Activated CD8-positive, alpha-beta T cell treated with anti-CD3 and anti-CD28 coated beads for 36 hours (primary cell): ENCODE results near the gene CCDC33. TPM values are rescaled to one million over a fixed set of nuclear protein-coding genes. Genes with fewer than 3 reads are reported as not detected.

Source experiments
- ATAC-seq: fragments of 200-7000 bp; cut with Tn5 transposase; one replicate; pipeline ENCODE4 v1.10.0; 2021; ENCODE audit warnings: mild to moderate bottlenecking, moderate library complexity
- CTCF ChIA-PET: fragments of 350-600 bp; sonication (Branson Sonifier 250); formaldehyde crosslinking; loops from one replicate; lab custom pipeline; 2021; ENCODE audit warnings: antibody characterized with exemption; lab: Charles Lee
- POLR2A ChIA-PET: fragments of 350-600 bp; sonication (Branson Sonifier 250); formaldehyde crosslinking; loops from one replicate; lab custom pipeline; 2021; ENCODE audit warnings: antibody characterized with exemption; lab: Charles Lee
- DNase-seq: peaks from one replicate; pipeline ENCODE4 v3.0.0-alpha.2; 2020
- H3K27ac Mint-ChIP-seq: one replicate; pipeline ENCODE4 v1.8.0; 2021; ENCODE audit warnings: mild to moderate bottlenecking, mixed read lengths
- H3K27me3 Mint-ChIP-seq: one replicate; pipeline ENCODE4 v1.8.0; 2021; ENCODE audit warnings: mixed read lengths
- H3K36me3 Mint-ChIP-seq: one replicate; pipeline ENCODE4 v1.8.0; 2021; ENCODE audit warnings: low read depth, mixed read lengths
- H3K4me1 Mint-ChIP-seq: one replicate; pipeline ENCODE4 v1.8.0; 2021; ENCODE audit warnings: low read depth, mixed read lengths
- H3K4me3 Mint-ChIP-seq: one replicate; pipeline ENCODE4 v1.8.0; 2021; ENCODE audit warnings: mild to moderate bottlenecking, moderate library complexity, mixed read lengths
- H3K9me3 Mint-ChIP-seq: one replicate; pipeline ENCODE4 v1.8.0; 2021; ENCODE audit warnings: mixed read lengths
- CTCF ChIP-seq: fragments of 200-600 bp; IDR thresholded peaks from one replicate; pipeline ENCODE4 v1.8.0; 2022; ENCODE audit warnings: antibody characterized with exemption, mild to moderate bottlenecking
- intact Hi-C: fragments of 100-400 bp; cut with micrococcal nuclease; formaldehyde crosslinking; loops from one replicate; pipeline ENCODE4 v1.10.0; 2022
- total RNA-seq, 2 experiments: library from RNA; stranded (reverse); gene quantifications; one replicate each; pipeline ENCODE4 v1.2.3, GENCODE V29; 2021

Gene CCDC33
- total RNA-seq: under 1 TPM; 0.16 to 0.38 TPM

- DNase-seq (no peak), ATAC-seq (no peak)
- no peaks in the 10 kb centered on the region for H3K27me3 Mint-ChIP-seq
- H3K36me3 Mint-ChIP-seq: no peaks in the 10 kb centered on the region
- POLR2A ChIA-PET: no interaction called here
- no peak within 1 kb of the TSS for H3K27ac Mint-ChIP-seq
- TF ChIP-seq CTCF: no peak
- H3K9me3 Mint-ChIP-seq: no peaks in the 10 kb centered on the region
- H3K4me3 Mint-ChIP-seq: no peak within 1 kb of the TSS
- no peaks in the 10 kb centered on the region for H3K4me1 Mint-ChIP-seq
- CTCF ChIA-PET: interaction anchor here (0.9 to 1.1 kb wide), 2 partner anchors 14 to 66 kb away, joined by 3 read pairs; no protein-coding TSS in a partner anchor
- intact Hi-C loops: no loop called here
Observed at GRCh38 chr15:74235962-74236361, at the start of gene CCDC33. Gene CCDC33, plus strand, starts transcription at chr15:74236326. Its CDS starts 394 bp downstream, at chr15:74236720.

- Mint-ChIP-seq H3K27ac (no peak overlapping the region), H3K36me3 (no peaks in the 10 kb centered on the region), H3K9me3 (no peaks in the 10 kb centered on the region), H3K4me3 (no peak overlapping the region), H3K27me3 (no peaks in the 10 kb centered on the region), H3K4me1 (no peaks in the 10 kb centered on the region)
- ATAC-seq: no peak
- ChIA-PET CTCF (no interaction called here), POLR2A (no interaction called here)
- no peak for DNase-seq
- TF ChIP-seq CTCF: no peak
- intact Hi-C loops: no loop called here
Observed at GRCh38 chr15:74188216-74188615, 47.9 kb upstream of the CCDC33 start.

- Mint-ChIP-seq H3K4me1 (no peaks in the 10 kb centered on the region), H3K36me3 (no peaks in the 10 kb centered on the region), H3K27me3 (no peaks in the 10 kb centered on the region), H3K9me3 (no peaks in the 10 kb centered on the region), H3K27ac (no peak overlapping the region), H3K4me3 (no peak overlapping the region)
- POLR2A ChIA-PET: no interaction called here
- CTCF ChIA-PET: no interaction called here
- ATAC-seq (no peak), DNase-seq (no peak)
- TF ChIP-seq CTCF: no peak
- intact Hi-C loops: no loop called here
Observed at GRCh38 chr15:74191798-74192197, 44.3 kb upstream of the CCDC33 start.

GRCh38 chr15:74192751-74193150 lies 43.4 kb upstream of the CCDC33 start:
- ChIA-PET CTCF (no interaction called here), POLR2A (no interaction called here)
- DNase-seq: no peak
- H3K9me3 Mint-ChIP-seq: no peaks in the 10 kb centered on the region
- TF ChIP-seq CTCF: no peak
- intact Hi-C loops: no loop called here
- H3K36me3 Mint-ChIP-seq: no peaks in the 10 kb centered on the region
- no peaks in the 10 kb centered on the region for H3K4me1 Mint-ChIP-seq
- H3K27me3 Mint-ChIP-seq: no peaks in the 10 kb centered on the region
- no peak overlapping the region for H3K27ac Mint-ChIP-seq
- no peak for ATAC-seq
- no peak overlapping the region for H3K4me3 Mint-ChIP-seq

- no peak for TF ChIP-seq CTCF
- H3K36me3 Mint-ChIP-seq: no peaks in the 10 kb centered on the region
- no peak overlapping the region for H3K27ac Mint-ChIP-seq
- DNase-seq (no peak), ATAC-seq (no peak)
- no peak overlapping the region for H3K4me3 Mint-ChIP-seq
- ChIA-PET CTCF (no interaction called here), POLR2A (no interaction called here)
- intact Hi-C loops: no loop called here
- H3K27me3 Mint-ChIP-seq: no peaks in the 10 kb centered on the region
- no peaks in the 10 kb centered on the region for H3K9me3 Mint-ChIP-seq
- no peaks in the 10 kb centered on the region for H3K4me1 Mint-ChIP-seq
Observed at GRCh38 chr15:74193299-74193718, 42.8 kb upstream of the CCDC33 start.
